HepG2 (cell line): ENCODE results near the gene CYTH1. TPM values are rescaled to one million over a fixed set of nuclear protein-coding genes. Genes with fewer than 3 reads are reported as not detected.

ENCODE experiments used
- DBP ChIP-seq: sonication (generic); formaldehyde crosslinking; IDR thresholded peaks from 2 replicates; pipeline ENCODE4 v1.4.0; 2020; ENCODE audit warnings: missing genetic modification reagents; ENCODE audit errors: not compliant biosample characterization
- FUBP1 ChIP-seq: sonication (generic); formaldehyde crosslinking; IDR thresholded peaks from 2 replicates; pipeline ENCODE4 v1.5.1; 2020; ENCODE audit warnings: missing genetic modification reagents, mild to moderate bottlenecking, borderline replicate concordance
- GATAD2A ChIP-seq: IDR thresholded peaks from 2 replicates; pipeline ENCODE4 v1.6.1; 2016
- KLF12 ChIP-seq: sonication (generic); formaldehyde crosslinking; IDR thresholded peaks from 2 replicates; pipeline ENCODE4 v1.4.0; 2020; ENCODE audit warnings: missing genetic modification reagents, borderline replicate concordance
- MAFK ChIP-seq, 2 experiments: IDR thresholded peaks in 1 of 2; conservative IDR thresholded peaks in 1 of 2; 2 replicates each; pipeline ENCODE4 v1.6.1; 2011; ENCODE audit warnings: improper control_type of control experiment in 2 of 2, low read length in 2 of 2
- MTF1 ChIP-seq: sonication (generic); formaldehyde crosslinking; IDR thresholded peaks from 2 replicates; pipeline ENCODE4 v1.5.0; 2020; ENCODE audit warnings: missing genetic modification reagents
- NCOA5 ChIP-seq: sonication (generic); formaldehyde crosslinking; IDR thresholded peaks from 2 replicates; pipeline ENCODE4 v1.4.0; 2020; ENCODE audit warnings: missing genetic modification reagents
- PTBP1 ChIP-seq: fragments of 200-400 bp; formaldehyde crosslinking; IDR thresholded peaks from 2 replicates; pipeline ENCODE4 v1.6.1; 2018; ENCODE audit warnings: low read length, low read depth; ENCODE audit not compliant: poor library complexity, severe bottlenecking
- SALL1 ChIP-seq: sonication (generic); formaldehyde crosslinking; IDR thresholded peaks from 2 replicates; pipeline ENCODE4 v1.8.0; 2022; ENCODE audit warnings: mild to moderate bottlenecking, missing genetic modification reagents
- SATB2 ChIP-seq: sonication (generic); formaldehyde crosslinking; IDR thresholded peaks from 2 replicates; pipeline ENCODE4 v1.5.0; 2020; ENCODE audit warnings: missing genetic modification reagents
- TBP ChIP-seq: sonication (generic); formaldehyde crosslinking; IDR thresholded peaks from 2 replicates; pipeline ENCODE4 v1.5.0; 2020; ENCODE audit warnings: missing genetic modification reagents
- TSC22D2 ChIP-seq: sonication (generic); formaldehyde crosslinking; IDR thresholded peaks from 2 replicates; pipeline ENCODE4 v1.5.1; 2020; ENCODE audit warnings: missing genetic modification reagents, mild to moderate bottlenecking, borderline replicate concordance
- YEATS4 ChIP-seq: sonication (generic); formaldehyde crosslinking; IDR thresholded peaks from 2 replicates; pipeline ENCODE4 v1.4.0; 2020; ENCODE audit warnings: missing genetic modification reagents, borderline replicate concordance
- ZBTB20 ChIP-seq: sonication (generic); formaldehyde crosslinking; IDR thresholded peaks from 2 replicates; pipeline ENCODE4 v1.8.1; 2023; ENCODE audit warnings: missing genetic modification reagents, low read depth, mild to moderate bottlenecking, borderline replicate concordance
- ZEB1 ChIP-seq: IDR thresholded peaks from 2 replicates; pipeline ENCODE4 v1.6.1; 2012; ENCODE audit warnings: mild to moderate bottlenecking, low read depth, inconsistent platforms; ENCODE audit not compliant: insufficient replicate concordance
- ZFP41 ChIP-seq: sonication (generic); formaldehyde crosslinking; IDR thresholded peaks from 2 replicates; pipeline ENCODE4 v1.4.0; 2020; ENCODE audit warnings: mild to moderate bottlenecking, missing genetic modification reagents, borderline replicate concordance
- ZFYVE20 ChIP-seq: sonication (generic); formaldehyde crosslinking; IDR thresholded peaks from 2 replicates; pipeline ENCODE4 v1.8.0; 2023; ENCODE audit warnings: low read depth, mild to moderate bottlenecking, moderate library complexity, missing genetic modification reagents, borderline replicate concordance
- ZIK1 ChIP-seq: sonication (generic); formaldehyde crosslinking; IDR thresholded peaks from 2 replicates; pipeline ENCODE4 v1.5.0; 2020; ENCODE audit warnings: mild to moderate bottlenecking, low read depth, missing genetic modification reagents, borderline replicate concordance
- ZNF225 ChIP-seq: sonication (generic); formaldehyde crosslinking; IDR thresholded peaks from 2 replicates; pipeline ENCODE4 v1.4.0; 2020; ENCODE audit warnings: mild to moderate bottlenecking, missing genetic modification reagents
- ZNF451 ChIP-seq: sonication (generic); formaldehyde crosslinking; IDR thresholded peaks from 2 replicates; pipeline ENCODE4 v1.5.0; 2020; ENCODE audit warnings: mild to moderate bottlenecking, missing genetic modification reagents
- ZNF552 ChIP-seq: sonication (generic); formaldehyde crosslinking; IDR thresholded peaks from 2 replicates; pipeline ENCODE4 v1.9.0; 2022; ENCODE audit warnings: missing genetic modification reagents, mild to moderate bottlenecking, borderline replicate concordance
- ZNF710 ChIP-seq: sonication (generic); formaldehyde crosslinking; IDR thresholded peaks from 2 replicates; pipeline ENCODE4 v1.5.0; 2020; ENCODE audit warnings: mild to moderate bottlenecking, missing genetic modification reagents, borderline replicate concordance
- ZNF766 ChIP-seq: sonication (generic); formaldehyde crosslinking; IDR thresholded peaks from 2 replicates; pipeline ENCODE4 v1.5.0; 2020; ENCODE audit warnings: missing genetic modification reagents, borderline replicate concordance
- polyA plus RNA-seq, 8 experiments: library from polyadenylated mRNA; depleted of rRNA in 3 of 8; stranded (reverse) in 7 of 8; unstranded in 1 of 8; fragments of >200 nt; fragmentation: Illumina TruSeq in 4 of 8; extraction: Trizol in 4 of 8; gene quantifications; 2 replicates each; pipeline versions ENCODE4 v1.2.1 to v1.2.3, GENCODE V29; 2011 to 2016; ENCODE audit warnings: low read depth in 4 of 8, missing spikeins in 1 of 8, mixed read lengths in 1 of 8; ENCODE audit not compliant: insufficient read depth in 1 of 8
- total RNA-seq, 5 experiments: library from RNA; depleted of rRNA; stranded (reverse); fragments of >200 nt; fragmentation: Illumina TruSeq; extraction: Trizol; gene quantifications; 2 replicates each; pipeline ENCODE4 v1.2.3, GENCODE V29; 2016; ENCODE audit warnings: low read depth in 1 of 5
- TF ChIP-seq, protein P1 (sequence below): sonication (generic); formaldehyde crosslinking; IDR thresholded peaks from 2 replicates; pipeline ENCODE4 v1.4.0; 2020; ENCODE audit warnings: mild to moderate bottlenecking, low read depth, missing genetic modification reagents

The CYTH1 gene
- total and polyA plus RNA-seq, 2 of the 13 experiments (the other 11 are each of a cell fraction or from before 2014, with no cell fraction given): 20.1 to 48.9 TPM

DNA sequence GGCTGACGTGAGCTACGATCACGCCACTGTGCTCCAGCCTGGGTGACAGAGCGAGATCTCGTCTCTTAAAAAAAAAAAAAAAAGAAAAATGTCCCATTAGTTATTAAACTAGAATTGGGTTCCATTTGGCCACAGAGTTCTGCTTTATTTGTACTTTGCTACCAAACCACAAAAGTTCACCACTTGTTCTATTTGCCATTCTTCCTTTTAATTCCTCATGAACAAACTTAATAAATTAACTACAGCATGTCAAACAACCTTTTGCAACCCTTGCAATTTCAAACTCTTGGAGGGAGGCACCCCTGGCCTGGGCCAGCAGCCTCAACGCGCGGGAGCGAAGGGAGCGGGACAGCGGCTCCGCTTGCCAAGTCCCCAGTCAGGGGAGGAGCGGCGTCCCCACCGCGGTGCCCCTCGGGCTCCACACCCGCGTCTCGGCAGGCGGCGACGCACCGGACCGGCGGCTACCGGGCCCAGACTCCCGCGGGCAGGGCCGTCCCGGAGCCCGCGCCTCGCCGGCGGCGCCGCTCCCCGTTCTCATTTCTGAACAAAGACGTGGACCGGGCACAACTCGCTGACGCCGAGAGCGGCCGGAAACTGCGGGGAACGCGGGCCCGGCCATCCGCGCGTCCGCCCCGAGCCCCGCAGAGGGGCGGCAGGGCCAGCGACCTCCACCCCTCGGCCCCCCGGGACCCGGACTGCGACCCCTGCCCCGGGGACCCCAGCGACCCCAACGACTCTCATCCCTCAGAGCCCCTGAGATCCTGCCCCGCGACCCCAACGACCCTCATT lies 775 bp downstream of the CYTH1 start (continued):
- TF ChIP-seq PTBP1 (no peak), KLF12 (CRISPR knock-in tag) (peak; percentile 67; the same call in 1 of the 2 replicates), ZNF710 (no peak), NCOA5 (CRISPR knock-in tag) (no peak), TSC22D2 (0 out of 2 replicates have a peak, but pooled peaks have one; percentile 67), ZBTB20 (no peak), ZEB1 (no peak), ZIK1 (CRISPR knock-in tag) (no peak), FUBP1 (CRISPR knock-in tag) (no peak), ZFP41 (CRISPR knock-in tag) (no peak), MTF1 (CRISPR knock-in tag) (0 out of 2 replicates have a peak, but pooled peaks have one; percentile 32), ZNF451 (CRISPR knock-in tag) (0 out of 2 replicates have a peak, but pooled peaks have one; percentile 25), SATB2 (CRISPR knock-in tag) (no peak), MAFK (conservative IDR thresholded peaks at IDR 0.05 in 1 of 2, IDR thresholded peaks at IDR 0.05 in 1 of 2; ENCODE audit: low read length in 2 of 2) (peak; percentile 67 to 68), ZNF766 (peak; percentile 76; the same call in 1 of the 2 replicates), YEATS4 (CRISPR knock-in tag) (peak; percentile 85), ZFYVE20 (CRISPR knock-in tag) (no peak), GATAD2A (peak; percentile 22; the same call in 1 of the 2 replicates), ZNF225 (CRISPR knock-in tag) (peak; percentile 58; the same call in 1 of the 2 replicates), SALL1 (CRISPR knock-in tag) (peak; percentile 46; the same call in 1 of the 2 replicates), DBP (CRISPR knock-in tag) (no peak), TBP (CRISPR knock-in tag) (no peak), ZNF552 (CRISPR knock-in tag) (no peak)
- TF ChIP-seq, protein P1, sequence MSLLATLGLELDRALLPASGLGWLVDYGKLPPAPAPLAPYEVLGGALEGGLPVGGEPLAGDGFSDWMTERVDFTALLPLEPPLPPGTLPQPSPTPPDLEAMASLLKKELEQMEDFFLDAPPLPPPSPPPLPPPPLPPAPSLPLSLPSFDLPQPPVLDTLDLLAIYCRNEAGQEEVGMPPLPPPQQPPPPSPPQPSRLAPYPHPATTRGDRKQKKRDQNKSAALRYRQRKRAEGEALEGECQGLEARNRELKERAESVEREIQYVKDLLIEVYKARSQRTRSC (CRISPR knock-in tag): no peak
